ENCODE data around the gene GPR135. TPM values are rescaled to one million over a fixed set of nuclear protein-coding genes. Genes with fewer than 3 reads are reported as not detected.
A peak's percentile ranks its signal among the peaks of the same experiment; 100 is the strongest.

GPR135 gene
- total and polyA plus RNA-seq, 9 donors = 1.6 to 4.6 (median 2.5) TPM

GRCh38 chr14:59478540-59478939 is 13.4 kb upstream of the GPR135 start:
- no peak for DNase-seq
- Histone ChIP-seq H3K27ac (ENCODE audit: low read length) (no peak overlapping the region), H3K27me3 (ENCODE audit: control insufficient read depth, insufficient read depth, low read length) (no peaks in the 10 kb centered on the region), H3K4me3 (ENCODE audit: low read length) (no peak overlapping the region), H3K4me1 (ENCODE audit: control insufficient read depth, insufficient read depth, low read length) (peaks cover 16% of the 10 kb centered on the region), H3K36me3 (ENCODE audit: control insufficient read depth, insufficient read depth, low read length) (peaks cover 42% of the 10 kb centered on the region), H3K9me3 (replicated peaks; ENCODE audit: control insufficient read depth, low read depth, low read length) (no peaks in the 10 kb centered on the region)
- WGBS (ENCODE audit: insufficient coverage) = no CpG with 5 or more reads among the region's 3 CpGs

- Histone ChIP-seq H3K4me3 (ENCODE audit: low read length) (no peak overlapping the region), H3K9me3 (replicated peaks; ENCODE audit: control insufficient read depth, low read depth, low read length) (no peaks in the 10 kb centered on the region), H3K4me1 (ENCODE audit: control insufficient read depth, insufficient read depth, low read length) (no peaks in the 10 kb centered on the region), H3K27me3 (ENCODE audit: control insufficient read depth, insufficient read depth, low read length) (no peaks in the 10 kb centered on the region), H3K27ac (ENCODE audit: low read length) (no peak overlapping the region), H3K36me3 (ENCODE audit: control insufficient read depth, insufficient read depth, low read length) (peaks cover 41% of the 10 kb centered on the region)
- no peak for DNase-seq
- no CpG with 5 or more reads among the region's 1 CpG for WGBS (ENCODE audit: insufficient coverage)
Observed at GRCh38 chr14:59475709-59476108, 10.5 kb upstream of the GPR135 start.

GRCh38 chr14:59474172-59474571 is 9.0 kb upstream of the GPR135 start:
- no CpG with 5 or more reads among the region's 1 CpG for WGBS (ENCODE audit: insufficient coverage)
- Histone ChIP-seq H3K27ac (ENCODE audit: low read length) (no peak overlapping the region), H3K27me3 (ENCODE audit: control insufficient read depth, insufficient read depth, low read length) (no peaks in the 10 kb centered on the region), H3K36me3 (ENCODE audit: control insufficient read depth, insufficient read depth, low read length) (peaks cover 46% of the 10 kb centered on the region), H3K4me1 (ENCODE audit: control insufficient read depth, insufficient read depth, low read length) (no peaks in the 10 kb centered on the region), H3K4me3 (ENCODE audit: low read length) (no peak overlapping the region), H3K9me3 (replicated peaks; ENCODE audit: control insufficient read depth, low read depth, low read length) (no peaks in the 10 kb centered on the region)
- no peak for DNase-seq

GRCh38 chr14:59464486-59465315 is 479 bp downstream of the GPR135 start:
- peak overlapping the region; percentile 71 for H3K27ac ChIP-seq (ENCODE audit: low read length)
- peak; percentile 88 for DNase-seq
- peaks cover 17% of the 10 kb centered on the region for H3K36me3 ChIP-seq (ENCODE audit: control insufficient read depth, insufficient read depth, low read length)
- no peaks in the 10 kb centered on the region for H3K9me3 ChIP-seq (replicated peaks; ENCODE audit: control insufficient read depth, low read depth, low read length)
- peaks cover 10% of the 10 kb centered on the region for H3K4me1 ChIP-seq (ENCODE audit: control insufficient read depth, insufficient read depth, low read length)
- H3K4me3 ChIP-seq (ENCODE audit: low read length) = peak overlapping the region; percentile 63
- peaks cover 3% of the 10 kb centered on the region for H3K27me3 ChIP-seq (ENCODE audit: control insufficient read depth, insufficient read depth, low read length)
- under 1% methylated on average over 105 of the region's 105 CpGs for WGBS (ENCODE audit: insufficient coverage)

GRCh38 chr14:59463787-59464485 is 1.2 kb downstream of the GPR135 start:
- Histone ChIP-seq H3K36me3 (ENCODE audit: control insufficient read depth, insufficient read depth, low read length) (peaks cover 17% of the 10 kb centered on the region), H3K27me3 (ENCODE audit: control insufficient read depth, insufficient read depth, low read length) (peaks cover 3% of the 10 kb centered on the region), H3K9me3 (replicated peaks; ENCODE audit: control insufficient read depth, low read depth, low read length) (no peaks in the 10 kb centered on the region), H3K27ac (ENCODE audit: low read length) (no peak overlapping the region), H3K4me3 (ENCODE audit: low read length) (peak overlapping the region; percentile 63), H3K4me1 (ENCODE audit: control insufficient read depth, insufficient read depth, low read length) (peaks cover 10% of the 10 kb centered on the region)
- DNase-seq = no peak
- WGBS (ENCODE audit: insufficient coverage) = 24% methylated on average over 60 of the region's 60 CpGs

GRCh38 chr14:59461891-59462290 is 3.3 kb downstream of the GPR135 start:
- Histone ChIP-seq H3K4me3 (ENCODE audit: low read length) (no peak overlapping the region), H3K36me3 (ENCODE audit: control insufficient read depth, insufficient read depth, low read length) (peaks cover 18% of the 10 kb centered on the region), H3K27ac (ENCODE audit: low read length) (no peak overlapping the region), H3K9me3 (replicated peaks; ENCODE audit: control insufficient read depth, low read depth, low read length) (no peaks in the 10 kb centered on the region), H3K27me3 (ENCODE audit: control insufficient read depth, insufficient read depth, low read length) (peaks cover 3% of the 10 kb centered on the region), H3K4me1 (ENCODE audit: control insufficient read depth, insufficient read depth, low read length) (peaks cover 10% of the 10 kb centered on the region)
- DNase-seq = no peak
- no CpG with 5 or more reads among the region's 1 CpG for WGBS (ENCODE audit: insufficient coverage)

- Histone ChIP-seq H3K4me1 (ENCODE audit: control insufficient read depth, insufficient read depth, low read length) (peaks cover 9% of the 10 kb centered on the region), H3K9me3 (replicated peaks; ENCODE audit: control insufficient read depth, low read depth, low read length) (no peaks in the 10 kb centered on the region), H3K27ac (ENCODE audit: low read length) (no peak overlapping the region), H3K27me3 (ENCODE audit: control insufficient read depth, insufficient read depth, low read length) (peaks cover 3% of the 10 kb centered on the region), H3K36me3 (ENCODE audit: control insufficient read depth, insufficient read depth, low read length) (peaks cover 18% of the 10 kb centered on the region), H3K4me3 (ENCODE audit: low read length) (no peak overlapping the region)
- no peak for DNase-seq
- WGBS (ENCODE audit: insufficient coverage) = 100% methylated on average over 1 of the region's 1 CpG
Observed at GRCh38 chr14:59460378-59460777, 4.8 kb downstream of the GPR135 start.

GRCh38 chr14:59458486-59458885 is 6.7 kb downstream of the GPR135 start:
- Histone ChIP-seq H3K27me3 (ENCODE audit: control insufficient read depth, insufficient read depth, low read length) (no peaks in the 10 kb centered on the region), H3K36me3 (ENCODE audit: control insufficient read depth, insufficient read depth, low read length) (peaks cover 18% of the 10 kb centered on the region)
- no CpG with 5 or more reads among the region's 2 CpGs for WGBS (ENCODE audit: insufficient coverage)

GRCh38 chr14:59455411-59455810 is 9.8 kb downstream of the GPR135 start:
- H3K4me3 ChIP-seq (ENCODE audit: low read length) = no peak overlapping the region
- WGBS (ENCODE audit: insufficient coverage) = no CpG with 5 or more reads among the region's 1 CpG
- H3K27me3 ChIP-seq (ENCODE audit: control insufficient read depth, insufficient read depth, low read length) = no peaks in the 10 kb centered on the region
- H3K4me1 ChIP-seq (ENCODE audit: control insufficient read depth, insufficient read depth, low read length) = no peaks in the 10 kb centered on the region
- no peak overlapping the region for H3K27ac ChIP-seq (ENCODE audit: low read length)
- peaks cover 10% of the 10 kb centered on the region for H3K36me3 ChIP-seq (ENCODE audit: control insufficient read depth, insufficient read depth, low read length)
- DNase-seq = no peak
- H3K9me3 ChIP-seq (replicated peaks; ENCODE audit: control insufficient read depth, low read depth, low read length) = no peaks in the 10 kb centered on the region

More at GRCh38 chr14:59458486-59458885, 6.7 kb downstream of the GPR135 start:
- Histone ChIP-seq H3K9me3 (replicated peaks; ENCODE audit: control insufficient read depth, low read depth, low read length) (no peaks in the 10 kb centered on the region), H3K4me1 (ENCODE audit: control insufficient read depth, insufficient read depth, low read length) (no peaks in the 10 kb centered on the region), H3K27ac (ENCODE audit: low read length) (no peak overlapping the region), H3K4me3 (ENCODE audit: low read length) (no peak overlapping the region)
- no peak for DNase-seq

- 75% methylated on average over 1 of the region's 2 CpGs for WGBS (ENCODE audit: insufficient coverage)
- Histone ChIP-seq H3K27me3 (ENCODE audit: control insufficient read depth, insufficient read depth, low read length) (no peaks in the 10 kb centered on the region), H3K27ac (ENCODE audit: low read length) (no peak overlapping the region), H3K36me3 (ENCODE audit: control insufficient read depth, insufficient read depth, low read length) (peaks cover 9% of the 10 kb centered on the region), H3K4me1 (ENCODE audit: control insufficient read depth, insufficient read depth, low read length) (no peaks in the 10 kb centered on the region), H3K9me3 (replicated peaks; ENCODE audit: control insufficient read depth, low read depth, low read length) (no peaks in the 10 kb centered on the region), H3K4me3 (ENCODE audit: low read length) (no peak overlapping the region)
- no peak for DNase-seq
Observed at GRCh38 chr14:59454139-59454538, 11.0 kb downstream of the GPR135 start.
